Esophagus squamous epithelium (tissue), 4 donors: Measurements from ENCODE around the gene ARTN.

Experiments
- CTCF ChIP-seq, 6 experiments: fragments of 450-650 bp in 4 of 6; fragments of 200-600 bp in 2 of 6; sonication (generic) in 2 of 6; IDR thresholded peaks; one replicate each; pipeline ENCODE4 v1.5.1; 2016 to 2019; ENCODE audit warnings: antibody characterized with exemption in 6 of 6, mild to moderate bottlenecking in 4 of 6, moderate library complexity in 4 of 6
- POLR2A ChIP-seq, 4 donors: fragments of 450-650 bp; IDR thresholded peaks; one replicate each; pipeline ENCODE4 v1.6.1; 2017; ENCODE audit warnings: antibody characterized with exemption in 4 of 4, mild to moderate bottlenecking in 4 of 4, moderate library complexity in 3 of 4

GRCh38 chr1:43912607-43913006 is 21.0 kb upstream of the ARTN start:
- TF ChIP-seq CTCF (IDR thresholded peaks at IDR 0.05) (no peak), POLR2A (IDR thresholded peaks at IDR 0.05) (no peak)
